ENCODE data around the gene DIS3L2. TPM values are rescaled to one million over a fixed set of nuclear protein-coding genes. Genes with fewer than 3 reads are reported as not detected.

Gene DIS3L2
- total RNA-seq, 2 donors from 2014 or later = 22.6 to 32.3 TPM

GRCh38 chr2:232340171-232340935 is 378.8 kb downstream of the DIS3L2 start:
- Histone ChIP-seq H3K36me3 (no peaks in the 10 kb centered on the region), H3K4me1 (no peaks in the 10 kb centered on the region), H3K27ac (no peak overlapping the region), H3K9me3 (no peaks in the 10 kb centered on the region), H3K27me3 (no peaks in the 10 kb centered on the region), H3K9ac (ENCODE audit: low read depth in 2 of 2, low read length in 2 of 2) (no peak overlapping the region), H3K4me3 (no peak overlapping the region)
- TF ChIP-seq, protein P1, sequence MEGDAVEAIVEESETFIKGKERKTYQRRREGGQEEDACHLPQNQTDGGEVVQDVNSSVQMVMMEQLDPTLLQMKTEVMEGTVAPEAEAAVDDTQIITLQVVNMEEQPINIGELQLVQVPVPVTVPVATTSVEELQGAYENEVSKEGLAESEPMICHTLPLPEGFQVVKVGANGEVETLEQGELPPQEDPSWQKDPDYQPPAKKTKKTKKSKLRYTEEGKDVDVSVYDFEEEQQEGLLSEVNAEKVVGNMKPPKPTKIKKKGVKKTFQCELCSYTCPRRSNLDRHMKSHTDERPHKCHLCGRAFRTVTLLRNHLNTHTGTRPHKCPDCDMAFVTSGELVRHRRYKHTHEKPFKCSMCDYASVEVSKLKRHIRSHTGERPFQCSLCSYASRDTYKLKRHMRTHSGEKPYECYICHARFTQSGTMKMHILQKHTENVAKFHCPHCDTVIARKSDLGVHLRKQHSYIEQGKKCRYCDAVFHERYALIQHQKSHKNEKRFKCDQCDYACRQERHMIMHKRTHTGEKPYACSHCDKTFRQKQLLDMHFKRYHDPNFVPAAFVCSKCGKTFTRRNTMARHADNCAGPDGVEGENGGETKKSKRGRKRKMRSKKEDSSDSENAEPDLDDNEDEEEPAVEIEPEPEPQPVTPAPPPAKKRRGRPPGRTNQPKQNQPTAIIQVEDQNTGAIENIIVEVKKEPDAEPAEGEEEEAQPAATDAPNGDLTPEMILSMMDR (IDR thresholded peaks at IDR 0.05) = no peak
- DNase-seq = no peak
- intact Hi-C loops (cut with DNase I) = no loop called here

DNA sequence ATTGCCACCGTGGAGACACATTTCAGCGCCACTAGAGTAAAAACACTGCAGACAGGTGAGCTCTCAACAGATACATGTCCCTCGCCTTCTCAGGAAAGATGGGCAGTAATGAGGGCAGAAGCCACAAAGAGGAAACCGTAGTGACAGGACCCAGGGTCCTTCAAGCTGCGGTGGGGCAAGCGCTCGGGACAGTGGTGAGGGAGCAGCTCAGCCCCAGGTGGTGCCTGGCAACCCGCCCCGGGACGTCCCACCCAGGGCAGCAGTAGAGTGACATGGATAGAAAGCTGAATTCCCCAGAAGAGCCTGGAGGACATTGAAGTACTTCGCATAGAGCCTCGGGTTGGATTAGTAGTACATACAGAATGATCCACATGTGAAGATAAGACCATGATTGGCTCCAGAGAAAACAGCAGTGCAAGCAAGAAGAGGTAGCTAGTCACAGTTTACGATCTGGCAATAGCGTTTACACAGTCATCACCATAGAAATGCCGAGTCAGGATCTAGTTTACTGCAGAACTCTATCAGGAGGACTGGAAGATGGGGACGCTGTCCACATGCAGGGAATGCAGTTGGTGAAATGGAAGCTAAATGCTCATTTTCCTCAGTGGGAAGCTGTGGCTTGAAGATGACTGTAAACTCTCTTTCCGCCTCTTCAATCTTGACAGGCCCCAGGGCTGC is 379.7 kb downstream of the DIS3L2 start:
- DNase-seq = no peak
- H3K4me1 ChIP-seq = no peaks in the 10 kb centered on the region
- intact Hi-C loops (cut with DNase I) = no loop called here
- no peak overlapping the region for H3K4me3 ChIP-seq
- H3K27me3 ChIP-seq = no peaks in the 10 kb centered on the region
- H3K9me3 ChIP-seq = no peaks in the 10 kb centered on the region
- H3K9ac ChIP-seq (ENCODE audit: low read depth in 2 of 2, low read length in 2 of 2) = no peak overlapping the region
- no peaks in the 10 kb centered on the region for H3K36me3 ChIP-seq
- TF ChIP-seq, protein P1 (IDR thresholded peaks at IDR 0.05) = no peak
- H3K27ac ChIP-seq = no peak overlapping the region

GRCh38 chr2:232341739-232342126 is 380.2 kb downstream of the DIS3L2 start:
- Histone ChIP-seq H3K9me3 (no peaks in the 10 kb centered on the region), H3K4me3 (no peak overlapping the region), H3K27me3 (no peaks in the 10 kb centered on the region), H3K9ac (ENCODE audit: low read depth in 2 of 2, low read length in 2 of 2) (no peak overlapping the region), H3K4me1 (no peaks in the 10 kb centered on the region), H3K36me3 (no peaks in the 10 kb centered on the region), H3K27ac (no peak overlapping the region)
- TF ChIP-seq, protein P1 (IDR thresholded peaks at IDR 0.05) = no peak
- no peak for DNase-seq
- intact Hi-C loops (cut with DNase I) = no loop called here

DNA sequence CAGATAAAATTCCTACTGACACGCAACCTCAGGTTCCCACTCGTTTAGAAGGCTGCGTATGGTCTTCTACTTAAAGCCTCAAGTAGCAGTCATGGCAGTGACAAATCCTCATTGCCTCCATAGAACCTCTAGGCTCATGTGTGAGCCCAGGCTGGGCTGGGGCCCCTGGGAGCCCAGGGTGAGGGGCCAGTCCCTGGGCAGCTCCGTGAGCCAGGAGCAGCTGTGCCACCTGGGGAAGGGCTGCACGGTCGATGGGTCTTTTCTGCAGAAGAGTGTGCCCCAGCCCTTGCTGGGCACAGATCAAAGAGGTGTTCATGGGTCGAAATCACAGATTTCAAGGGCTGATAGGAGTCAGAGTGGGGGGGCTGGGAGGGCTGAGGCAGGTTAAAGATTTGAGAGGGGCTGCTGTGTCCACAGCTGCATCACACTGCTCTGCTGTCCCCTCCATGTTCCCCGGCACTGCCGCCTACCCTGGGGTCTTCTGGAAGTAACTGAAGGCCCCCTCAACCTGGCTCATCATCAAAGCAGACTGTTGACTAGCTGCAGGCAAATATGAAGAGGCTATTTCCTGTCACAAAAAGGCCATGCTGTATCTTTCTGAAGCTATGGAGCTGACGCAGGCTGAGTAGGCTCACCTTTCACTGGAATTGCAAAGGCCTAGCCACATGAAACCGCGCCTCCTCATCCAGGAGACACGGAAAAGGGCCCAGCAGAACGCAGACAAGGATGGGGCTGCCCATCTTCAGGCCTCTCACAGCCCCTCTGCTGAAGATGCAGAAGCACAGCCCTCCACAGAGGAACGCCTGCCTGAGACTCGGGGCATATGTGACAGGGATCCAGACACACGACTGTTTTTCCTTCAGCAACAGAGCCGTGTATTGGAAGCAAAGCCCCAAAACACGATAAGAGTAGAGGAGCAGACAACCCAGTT is 381.4 kb downstream of the DIS3L2 start:
- no peaks in the 10 kb centered on the region for H3K9me3 ChIP-seq
- DNase-seq = no peak
- intact Hi-C loops (cut with DNase I) = no loop called here
- H3K27ac ChIP-seq = no peak overlapping the region
- H3K4me1 ChIP-seq = no peaks in the 10 kb centered on the region
- TF ChIP-seq, protein P1 (IDR thresholded peaks at IDR 0.05) = no peak
- H3K9ac ChIP-seq (ENCODE audit: low read depth in 2 of 2, low read length in 2 of 2) = no peak overlapping the region
- H3K36me3 ChIP-seq = no peaks in the 10 kb centered on the region
- H3K4me3 ChIP-seq = no peak overlapping the region
- H3K27me3 ChIP-seq = no peaks in the 10 kb centered on the region

DNA sequence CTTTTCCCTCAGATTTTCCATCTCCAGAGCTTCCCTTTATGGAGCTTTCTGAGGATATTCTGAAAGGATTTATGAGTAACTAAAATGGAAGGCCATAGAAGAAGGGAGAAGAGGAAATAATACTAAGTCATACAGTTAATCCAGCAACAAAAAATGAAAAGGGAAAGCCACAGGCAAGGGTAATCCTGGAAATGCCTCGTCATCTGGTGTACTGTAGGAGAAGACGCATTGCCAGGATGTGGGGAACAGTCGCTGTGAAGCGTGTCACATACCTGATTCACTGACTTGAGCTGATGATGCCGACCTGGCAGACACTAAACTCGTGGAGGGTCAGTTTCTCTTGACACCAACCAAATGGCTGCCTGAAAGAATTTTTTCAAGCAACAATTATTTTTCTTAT is 382.3 kb downstream of the DIS3L2 start:
- Histone ChIP-seq H3K27ac (no peak overlapping the region), H3K4me3 (no peak overlapping the region), H3K4me1 (no peaks in the 10 kb centered on the region), H3K36me3 (no peaks in the 10 kb centered on the region), H3K9ac (ENCODE audit: low read depth in 2 of 2, low read length in 2 of 2) (no peak overlapping the region), H3K9me3 (no peaks in the 10 kb centered on the region), H3K27me3 (no peaks in the 10 kb centered on the region)
- TF ChIP-seq, protein P1 (IDR thresholded peaks at IDR 0.05) = no peak
- DNase-seq = no peak
- intact Hi-C loops (cut with DNase I) = no loop called here
